MM.1S (cell line): ENCODE results near the gene FSTL1.

Experiments used
- DNase-seq: peaks from one replicate; pipeline ENCODE4 v3.0.0-alpha.2; 2015
- H2AFZ ChIP-seq: fragments of 300-600 bp; sonication (generic); 2 replicates; pipeline ENCODE4 v1.6.0; 2016; ENCODE audit warnings: antibody characterized with exemption, low read length
- H3F3A ChIP-seq: fragments of 300-600 bp; sonication (generic); 2 replicates; pipeline ENCODE4 v1.6.1; 2016; ENCODE audit warnings: mild to moderate bottlenecking, antibody characterized with exemption, low read length, moderate library complexity, mixed read lengths; ENCODE audit not compliant: insufficient read depth
- H3K27ac ChIP-seq: fragments of 300-600 bp; sonication (generic); 2 replicates; pipeline ENCODE4 v1.5.1; 2016; ENCODE audit warnings: mild to moderate bottlenecking, low read length
- H3K27me3 ChIP-seq: fragments of 300-600 bp; sonication (generic); replicated peaks from 2 replicates; pipeline ENCODE4 v1.6.0; 2016; ENCODE audit warnings: low read length; ENCODE audit not compliant: insufficient read depth
- H3K36me3 ChIP-seq: fragments of 300-600 bp; sonication (generic); replicated peaks from 2 replicates; pipeline ENCODE4 v1.6.1; 2016; ENCODE audit warnings: mild to moderate bottlenecking, low read length, mixed read lengths; ENCODE audit not compliant: insufficient read depth
- H3K4me1 ChIP-seq: fragments of 300-600 bp; sonication (generic); 2 replicates; pipeline ENCODE4 v1.6.1; 2016; ENCODE audit warnings: low read length, mixed read lengths
- H3K4me2 ChIP-seq: fragments of 300-600 bp; sonication (generic); 2 replicates; pipeline ENCODE4 v1.6.0; 2016; ENCODE audit warnings: low read depth, low read length
- H3K4me3 ChIP-seq: fragments of 300-600 bp; sonication (generic); 2 replicates; pipeline ENCODE4 v1.5.1; 2016; ENCODE audit warnings: low read length, mixed read lengths
- H3K79me2 ChIP-seq: fragments of 300-600 bp; sonication (generic); 2 replicates; pipeline ENCODE4 v1.6.1; 2016; ENCODE audit warnings: mixed run types, low read length, mixed read lengths
- H3K9ac ChIP-seq: fragments of 300-600 bp; sonication (generic); 2 replicates; pipeline ENCODE4 v1.6.1; 2016; ENCODE audit warnings: low read length, mixed read lengths
- H3K9me2 ChIP-seq: fragments of 300-600 bp; sonication (generic); replicated peaks from 2 replicates; pipeline ENCODE4 v1.6.1; 2016; ENCODE audit warnings: mild to moderate bottlenecking, low read length, mixed read lengths; ENCODE audit not compliant: insufficient read depth
- H3K9me3 ChIP-seq: fragments of 300-600 bp; sonication (generic); replicated peaks from 2 replicates; pipeline ENCODE4 v1.6.1; 2016; ENCODE audit warnings: mild to moderate bottlenecking, low read length, mixed read lengths; ENCODE audit not compliant: insufficient read depth
- H4K20me1 ChIP-seq: fragments of 300-600 bp; sonication (generic); 2 replicates; pipeline ENCODE4 v1.6.1; 2016; ENCODE audit warnings: mild to moderate bottlenecking, low read length, moderate library complexity, mixed read lengths; ENCODE audit not compliant: insufficient read depth
- EZH2 ChIP-seq: fragments of 300-600 bp; sonication (generic); optimal IDR thresholded peaks from 2 replicates; pipeline ENCODE3; 2017; ENCODE audit warnings: low read depth, mild to moderate bottlenecking, antibody characterized with exemption, low read length, mixed read lengths
- EZH2phosphoT487 ChIP-seq: fragments of 300-600 bp; sonication (generic); IDR thresholded peaks from 2 replicates; pipeline ENCODE4 v1.6.1; 2018; ENCODE audit warnings: antibody characterized with exemption, low read length
- TF ChIP-seq, protein P1 (sequence below): fragments of 300-600 bp; sonication (generic); IDR thresholded peaks from 2 replicates; pipeline ENCODE4 v1.5.1; 2016; ENCODE audit warnings: antibody characterized with exemption, low read length, mixed read lengths

The FSTL1 gene

DNA sequence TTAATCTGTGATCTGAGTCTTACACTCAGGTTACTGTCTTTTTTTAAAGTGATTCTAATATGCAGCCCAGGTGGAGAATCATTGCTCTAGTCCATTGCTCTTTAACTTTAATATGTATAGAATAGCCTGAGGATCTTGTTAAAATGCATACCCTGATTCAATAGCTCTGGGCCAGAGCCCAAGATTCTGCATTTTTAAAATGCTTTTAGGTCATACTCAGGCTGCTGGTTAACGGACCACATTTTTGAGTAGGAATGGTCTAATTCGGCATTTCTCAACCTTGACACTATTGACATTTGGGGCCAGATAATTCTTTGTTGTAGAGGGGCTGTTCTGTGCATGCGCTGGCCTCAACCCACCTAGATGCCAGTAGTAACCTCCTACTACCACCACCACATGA lies 20.9 kb upstream of the FSTL1 start:
- H3K27me3 ChIP-seq = no peaks in the 10 kb centered on the region
- no peak overlapping the region for H3K4me2 ChIP-seq
- no peaks in the 10 kb centered on the region for H3K79me2 ChIP-seq
- no peaks in the 10 kb centered on the region for H4K20me1 ChIP-seq
- no peaks in the 10 kb centered on the region for H3K9me3 ChIP-seq
- no peak overlapping the region for H3K9ac ChIP-seq
- no peaks in the 10 kb centered on the region for H3K36me3 ChIP-seq
- TF ChIP-seq, protein P1, sequence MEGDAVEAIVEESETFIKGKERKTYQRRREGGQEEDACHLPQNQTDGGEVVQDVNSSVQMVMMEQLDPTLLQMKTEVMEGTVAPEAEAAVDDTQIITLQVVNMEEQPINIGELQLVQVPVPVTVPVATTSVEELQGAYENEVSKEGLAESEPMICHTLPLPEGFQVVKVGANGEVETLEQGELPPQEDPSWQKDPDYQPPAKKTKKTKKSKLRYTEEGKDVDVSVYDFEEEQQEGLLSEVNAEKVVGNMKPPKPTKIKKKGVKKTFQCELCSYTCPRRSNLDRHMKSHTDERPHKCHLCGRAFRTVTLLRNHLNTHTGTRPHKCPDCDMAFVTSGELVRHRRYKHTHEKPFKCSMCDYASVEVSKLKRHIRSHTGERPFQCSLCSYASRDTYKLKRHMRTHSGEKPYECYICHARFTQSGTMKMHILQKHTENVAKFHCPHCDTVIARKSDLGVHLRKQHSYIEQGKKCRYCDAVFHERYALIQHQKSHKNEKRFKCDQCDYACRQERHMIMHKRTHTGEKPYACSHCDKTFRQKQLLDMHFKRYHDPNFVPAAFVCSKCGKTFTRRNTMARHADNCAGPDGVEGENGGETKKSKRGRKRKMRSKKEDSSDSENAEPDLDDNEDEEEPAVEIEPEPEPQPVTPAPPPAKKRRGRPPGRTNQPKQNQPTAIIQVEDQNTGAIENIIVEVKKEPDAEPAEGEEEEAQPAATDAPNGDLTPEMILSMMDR = no peak
- TF ChIP-seq EZH2phosphoT487 = no peak
- no peak for TF ChIP-seq EZH2
- H3K4me3 ChIP-seq = no peak overlapping the region
- H3K9me2 ChIP-seq = no peaks in the 10 kb centered on the region
- no peaks in the 10 kb centered on the region for H3F3A ChIP-seq
- H3K4me1 ChIP-seq = no peaks in the 10 kb centered on the region
- H2AFZ ChIP-seq = no peak overlapping the region
- no peak overlapping the region for H3K27ac ChIP-seq
- no peak for DNase-seq

DNA sequence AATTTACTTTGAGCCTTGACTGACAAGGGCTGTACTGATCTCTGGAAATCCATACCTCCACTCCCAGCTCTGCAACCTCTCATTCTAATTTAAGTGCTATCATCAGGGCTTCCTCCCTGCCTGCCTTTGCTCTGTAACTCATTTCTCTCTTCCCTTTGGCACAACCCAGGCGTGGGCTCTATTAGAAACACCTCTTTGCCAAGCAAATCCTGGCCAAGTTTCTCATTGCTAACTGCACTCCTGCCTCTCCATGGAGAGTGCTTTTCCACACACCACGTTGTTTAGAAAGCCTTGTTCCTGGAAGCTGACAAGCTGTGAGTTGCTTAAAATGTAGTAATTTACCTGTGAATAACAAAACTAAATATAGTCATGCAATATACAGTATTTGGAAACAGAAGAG lies 20.1 kb upstream of the FSTL1 start:
- Histone ChIP-seq H3F3A (no peaks in the 10 kb centered on the region), H3K79me2 (no peaks in the 10 kb centered on the region), H3K9me2 (no peaks in the 10 kb centered on the region), H4K20me1 (no peaks in the 10 kb centered on the region), H3K27ac (no peak overlapping the region), H3K4me2 (no peak overlapping the region), H3K9me3 (no peaks in the 10 kb centered on the region), H2AFZ (no peak overlapping the region), H3K4me1 (no peaks in the 10 kb centered on the region), H3K36me3 (no peaks in the 10 kb centered on the region), H3K27me3 (no peaks in the 10 kb centered on the region), H3K4me3 (no peak overlapping the region), H3K9ac (no peak overlapping the region)
- no peak for DNase-seq
- no peak for TF ChIP-seq EZH2
- no peak for TF ChIP-seq EZH2phosphoT487
- TF ChIP-seq, protein P1 = no peak

DNA sequence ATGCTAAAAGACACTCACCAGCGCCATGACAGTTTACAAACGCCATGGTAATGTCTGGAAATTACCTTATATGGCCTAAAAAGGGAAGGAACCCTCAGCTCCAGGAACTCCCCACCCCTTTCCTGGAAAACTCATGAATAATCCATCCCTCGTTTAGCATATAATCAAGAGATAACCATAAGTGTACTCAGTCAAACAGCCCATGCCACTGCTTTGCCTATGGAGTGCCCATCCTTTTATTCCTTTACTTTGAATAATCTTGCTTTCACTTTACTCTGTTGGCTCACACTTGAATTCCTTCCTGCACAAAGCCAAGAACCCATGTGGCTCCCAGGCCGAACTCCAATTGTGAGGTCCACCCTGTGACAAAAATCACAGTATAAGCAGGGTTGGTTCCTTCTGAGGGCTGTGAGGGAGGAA lies 19.1 kb upstream of the FSTL1 start:
- Histone ChIP-seq H2AFZ (no peak overlapping the region), H3K9ac (no peak overlapping the region), H3K27ac (no peak overlapping the region), H3K36me3 (no peaks in the 10 kb centered on the region), H3K4me3 (no peak overlapping the region), H3K9me3 (no peaks in the 10 kb centered on the region), H3K4me2 (no peak overlapping the region), H4K20me1 (no peaks in the 10 kb centered on the region), H3K9me2 (no peaks in the 10 kb centered on the region), H3K79me2 (no peaks in the 10 kb centered on the region), H3K27me3 (no peaks in the 10 kb centered on the region), H3F3A (no peaks in the 10 kb centered on the region), H3K4me1 (no peaks in the 10 kb centered on the region)
- DNase-seq = no peak
- TF ChIP-seq, protein P1 = no peak
- TF ChIP-seq EZH2phosphoT487 (no peak), EZH2 (no peak)
